ENCODE data around the gene RALGAPA2.

DNA sequence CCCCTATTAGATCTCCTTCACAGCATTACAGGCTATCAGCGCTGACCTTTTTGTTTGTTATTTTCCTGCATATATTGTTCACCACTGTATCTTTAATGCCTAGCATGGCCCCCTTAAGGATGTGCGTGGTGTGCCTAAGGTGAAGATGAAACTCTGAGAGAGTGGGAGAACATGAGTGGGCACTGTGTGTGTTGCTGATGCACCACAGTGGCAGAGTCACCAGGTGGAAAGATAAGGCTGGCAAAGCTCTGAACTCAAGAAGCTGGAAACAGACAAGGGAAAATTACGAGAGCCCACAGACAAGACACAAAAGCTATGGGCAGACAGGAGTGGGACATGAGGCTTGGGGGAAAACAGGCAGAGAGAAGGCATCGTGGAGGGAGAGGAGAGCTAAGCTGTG is 184.8 kb downstream of the RALGAPA2 start:
- no peak for TF ChIP-seq POLR2A (IDR thresholded peaks at IDR 0.05; ENCODE audit: low read length)
- TF ChIP-seq JUN (IDR thresholded peaks at IDR 0.05): no peak
- TF ChIP-seq RAD21 (conservative IDR thresholded peaks at IDR 0.05 in 1 of 2, IDR thresholded peaks at IDR 0.05 in 1 of 2): no peak
- TF ChIP-seq, protein P1, sequence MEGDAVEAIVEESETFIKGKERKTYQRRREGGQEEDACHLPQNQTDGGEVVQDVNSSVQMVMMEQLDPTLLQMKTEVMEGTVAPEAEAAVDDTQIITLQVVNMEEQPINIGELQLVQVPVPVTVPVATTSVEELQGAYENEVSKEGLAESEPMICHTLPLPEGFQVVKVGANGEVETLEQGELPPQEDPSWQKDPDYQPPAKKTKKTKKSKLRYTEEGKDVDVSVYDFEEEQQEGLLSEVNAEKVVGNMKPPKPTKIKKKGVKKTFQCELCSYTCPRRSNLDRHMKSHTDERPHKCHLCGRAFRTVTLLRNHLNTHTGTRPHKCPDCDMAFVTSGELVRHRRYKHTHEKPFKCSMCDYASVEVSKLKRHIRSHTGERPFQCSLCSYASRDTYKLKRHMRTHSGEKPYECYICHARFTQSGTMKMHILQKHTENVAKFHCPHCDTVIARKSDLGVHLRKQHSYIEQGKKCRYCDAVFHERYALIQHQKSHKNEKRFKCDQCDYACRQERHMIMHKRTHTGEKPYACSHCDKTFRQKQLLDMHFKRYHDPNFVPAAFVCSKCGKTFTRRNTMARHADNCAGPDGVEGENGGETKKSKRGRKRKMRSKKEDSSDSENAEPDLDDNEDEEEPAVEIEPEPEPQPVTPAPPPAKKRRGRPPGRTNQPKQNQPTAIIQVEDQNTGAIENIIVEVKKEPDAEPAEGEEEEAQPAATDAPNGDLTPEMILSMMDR (IDR thresholded peaks at IDR 0.05): no peak
- TF ChIP-seq JUNB (IDR thresholded peaks at IDR 0.05): no peak
- no peak for TF ChIP-seq EHMT2 (IDR thresholded peaks at IDR 0.05; ENCODE audit: low read depth)
- no peak for TF ChIP-seq MYC (IDR thresholded peaks at IDR 0.05; ENCODE audit: borderline replicate concordance, low read length)
- TF ChIP-seq EP300 (IDR thresholded peaks at IDR 0.05): no peak
- TF ChIP-seq BHLHE40 (IDR thresholded peaks at IDR 0.05; ENCODE audit: low read depth, low read length): no peak
- no peak for TF ChIP-seq CHD2 (IDR thresholded peaks at IDR 0.05; ENCODE audit: low read length, partially characterized antibody)
- no peak for TF ChIP-seq HOXA7 (CRISPR knock-in tag; IDR thresholded peaks at IDR 0.05)
